Neural cell (in vitro differentiated cells): ENCODE results near the gene DMBT1. TPM values are rescaled to one million over a fixed set of nuclear protein-coding genes. Genes with fewer than 3 reads are reported as not detected.

Experiments
- H2AFZ ChIP-seq: fragments of 200-600, 300-800 bp; sonication (generic), shearing (Covaris generic); 2 replicates; pipeline ENCODE4 v1.6.0; 2014; ENCODE audit warnings: low read depth, mild to moderate bottlenecking, antibody characterized with exemption, low read length, moderate library complexity
- H3F3A ChIP-seq: fragments of 200-600 bp; shearing (Covaris generic); 2 replicates; pipeline ENCODE4 v1.6.1; 2016; ENCODE audit warnings: mild to moderate bottlenecking, moderate library complexity, mixed read lengths, antibody characterized with exemption, low read length; ENCODE audit not compliant: insufficient read depth, poor library complexity, severe bottlenecking
- H3K27ac ChIP-seq: fragments of 200-600, 300-800 bp; sonication (generic), shearing (Covaris generic); 2 replicates; pipeline ENCODE4 v1.5.1; 2014; ENCODE audit warnings: mild to moderate bottlenecking, low read length, moderate library complexity
- H3K27me3 ChIP-seq: fragments of 300-800, 200-600 bp; sonication (generic), shearing (Covaris generic); 2 replicates; pipeline ENCODE4 v1.6.0; 2014; ENCODE audit warnings: mild to moderate bottlenecking, low read depth, low read length, moderate library complexity; ENCODE audit not compliant: insufficient read depth
- H3K36me3 ChIP-seq: fragments of 300-800, 200-600 bp; sonication (generic), shearing (Covaris generic); 2 replicates; pipeline ENCODE4 v1.5.1; 2014; ENCODE audit warnings: mild to moderate bottlenecking, antibody characterized with exemption, low read length, moderate library complexity; ENCODE audit not compliant: insufficient read depth
- H3K4me2 ChIP-seq: fragments of 300-800, 200-600 bp; sonication (generic), shearing (Covaris generic); 2 replicates; pipeline ENCODE4 v1.6.0; 2014; ENCODE audit warnings: mild to moderate bottlenecking, low read length
- H3K4me3 ChIP-seq: fragments of 300-800, 200-600 bp; sonication (generic), shearing (Covaris generic); 2 replicates; pipeline ENCODE4 v1.5.1; 2014; ENCODE audit warnings: mild to moderate bottlenecking, low read length, moderate library complexity
- H3K79me2 ChIP-seq: fragments of 200-600 bp; shearing (Covaris generic); replicated peaks from 2 replicates; pipeline ENCODE4 v1.6.0; 2014; ENCODE audit warnings: mild to moderate bottlenecking, low read length, moderate library complexity; ENCODE audit not compliant: insufficient read depth
- H3K9ac ChIP-seq: fragments of 300-800, 200-600 bp; sonication (generic), shearing (Covaris generic); 2 replicates; pipeline ENCODE4 v1.6.1; 2016; ENCODE audit warnings: mild to moderate bottlenecking, low read length, mixed read lengths
- H3K9me2 ChIP-seq: fragments of 200-600 bp; shearing (Covaris generic); 2 replicates; pipeline ENCODE4 v1.6.1; 2016; ENCODE audit warnings: mild to moderate bottlenecking, low read length, mixed read lengths; ENCODE audit not compliant: insufficient read depth
- H3K9me3 ChIP-seq: fragments of 200-600, 300-800 bp; sonication (generic), shearing (Covaris generic); 2 replicates; pipeline ENCODE4 v1.6.1; 2016; ENCODE audit warnings: mild to moderate bottlenecking, mixed run types, low read length, moderate library complexity, mixed read lengths
- H4K20me1 ChIP-seq: fragments of 200-600 bp; shearing (Covaris generic); 2 replicates; pipeline ENCODE4 v1.6.1; 2016; ENCODE audit warnings: mild to moderate bottlenecking, mixed run types; ENCODE audit not compliant: insufficient read depth
- EP300 ChIP-seq: fragments of 450-650 bp; conservative IDR thresholded peaks from 2 replicates; pipeline ENCODE4 v1.6.1; 2014; ENCODE audit warnings: antibody characterized with exemption, mild to moderate bottlenecking, moderate library complexity; ENCODE audit not compliant: poor library complexity, severe bottlenecking
- EZH2 ChIP-seq: fragments of 200-600, 300-800 bp; shearing (Covaris generic), sonication (generic); IDR thresholded peaks from 2 replicates; pipeline ENCODE4 v1.6.1; 2014; ENCODE audit warnings: antibody characterized with exemption, low read length, borderline replicate concordance, mild to moderate bottlenecking; ENCODE audit not compliant: insufficient read depth, poor library complexity, severe bottlenecking
- MXI1 ChIP-seq: fragments of 450-650 bp; conservative IDR thresholded peaks from 2 replicates; pipeline ENCODE4 v1.6.1; 2014; ENCODE audit warnings: antibody characterized with exemption, mild to moderate bottlenecking; ENCODE audit not compliant: poor library complexity, severe bottlenecking
- POLR2AphosphoS5 ChIP-seq: IDR thresholded peaks from 2 replicates; pipeline ENCODE4 v1.6.1; 2012
- RAD21 ChIP-seq: fragments of 450-650 bp; conservative IDR thresholded peaks from 2 replicates; pipeline ENCODE4 v1.6.1; 2014; ENCODE audit warnings: antibody characterized with exemption, mild to moderate bottlenecking, moderate library complexity
- REST ChIP-seq: IDR thresholded peaks from 2 replicates; pipeline ENCODE4 v1.6.1; 2012; ENCODE audit warnings: borderline replicate concordance
- SMC3 ChIP-seq: fragments of 450-650 bp; conservative IDR thresholded peaks from 2 replicates; pipeline ENCODE4 v1.6.1; 2014; ENCODE audit warnings: antibody characterized with exemption, mild to moderate bottlenecking, moderate library complexity; ENCODE audit not compliant: poor library complexity
- TAF1 ChIP-seq: IDR thresholded peaks from 2 replicates; pipeline ENCODE4 v1.6.1; 2012; ENCODE audit warnings: low read depth
- polyA plus RNA-seq: library from polyadenylated mRNA; depleted of rRNA; stranded (reverse); fragments of >200 nt; gene quantifications from 2 replicates; pipeline ENCODE4 v1.2.3, GENCODE V29; 2014
- TF ChIP-seq, protein P1 (sequence below): fragments of 450-650 bp; IDR thresholded peaks from 2 replicates; pipeline ENCODE4 v1.5.1; 2014; ENCODE audit warnings: antibody characterized with exemption, mild to moderate bottlenecking, moderate library complexity; ENCODE audit not compliant: poor library complexity, severe bottlenecking

Gene DMBT1
- polyA plus RNA-seq, 1 donor from 2014 or later, result not detected

GRCh38 chr10:122554131-122555036 lies 6.2 kb upstream of the DMBT1 start:
- H2AFZ ChIP-seq, result no peak overlapping the region
- H3K36me3 ChIP-seq, result no peaks in the 10 kb centered on the region

GRCh38 chr10:122555442-122555841 lies 5.1 kb upstream of the DMBT1 start:
- Histone ChIP-seq H3K9me3 (no peaks in the 10 kb centered on the region), H3F3A (no peaks in the 10 kb centered on the region), H3K79me2 (no peaks in the 10 kb centered on the region), H3K4me3 (no peak overlapping the region), H3K4me2 (no peak overlapping the region), H2AFZ (no peak overlapping the region), H3K36me3 (no peaks in the 10 kb centered on the region), H3K27me3 (no peaks in the 10 kb centered on the region), H3K9me2 (no peaks in the 10 kb centered on the region), H3K27ac (no peak overlapping the region), H3K9ac (no peak overlapping the region), H4K20me1 (no peaks in the 10 kb centered on the region)
- TF ChIP-seq EZH2, result no peak
- TF ChIP-seq, protein P1, sequence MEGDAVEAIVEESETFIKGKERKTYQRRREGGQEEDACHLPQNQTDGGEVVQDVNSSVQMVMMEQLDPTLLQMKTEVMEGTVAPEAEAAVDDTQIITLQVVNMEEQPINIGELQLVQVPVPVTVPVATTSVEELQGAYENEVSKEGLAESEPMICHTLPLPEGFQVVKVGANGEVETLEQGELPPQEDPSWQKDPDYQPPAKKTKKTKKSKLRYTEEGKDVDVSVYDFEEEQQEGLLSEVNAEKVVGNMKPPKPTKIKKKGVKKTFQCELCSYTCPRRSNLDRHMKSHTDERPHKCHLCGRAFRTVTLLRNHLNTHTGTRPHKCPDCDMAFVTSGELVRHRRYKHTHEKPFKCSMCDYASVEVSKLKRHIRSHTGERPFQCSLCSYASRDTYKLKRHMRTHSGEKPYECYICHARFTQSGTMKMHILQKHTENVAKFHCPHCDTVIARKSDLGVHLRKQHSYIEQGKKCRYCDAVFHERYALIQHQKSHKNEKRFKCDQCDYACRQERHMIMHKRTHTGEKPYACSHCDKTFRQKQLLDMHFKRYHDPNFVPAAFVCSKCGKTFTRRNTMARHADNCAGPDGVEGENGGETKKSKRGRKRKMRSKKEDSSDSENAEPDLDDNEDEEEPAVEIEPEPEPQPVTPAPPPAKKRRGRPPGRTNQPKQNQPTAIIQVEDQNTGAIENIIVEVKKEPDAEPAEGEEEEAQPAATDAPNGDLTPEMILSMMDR, result no peak
- no peak for TF ChIP-seq MXI1
- TF ChIP-seq SMC3, result no peak
- no peak for TF ChIP-seq RAD21
- no peak for TF ChIP-seq EP300

More at GRCh38 chr10:122554131-122555036, 6.2 kb upstream of the DMBT1 start:
- Histone ChIP-seq H3K4me3 (no peak overlapping the region), H3K9me2 (no peaks in the 10 kb centered on the region), H4K20me1 (no peaks in the 10 kb centered on the region), H3K79me2 (no peaks in the 10 kb centered on the region), H3K27me3 (no peaks in the 10 kb centered on the region), H3F3A (no peaks in the 10 kb centered on the region), H3K9ac (no peak overlapping the region), H3K27ac (no peak overlapping the region), H3K9me3 (no peaks in the 10 kb centered on the region), H3K4me2 (no peak overlapping the region)
- TF ChIP-seq, protein P1, result no peak
- no peak for TF ChIP-seq POLR2AphosphoS5
- TF ChIP-seq EZH2, result no peak
- TF ChIP-seq EP300, result no peak
- no peak for TF ChIP-seq MXI1
- no peak for TF ChIP-seq TAF1
- TF ChIP-seq SMC3, result no peak
- no peak for TF ChIP-seq RAD21
- TF ChIP-seq REST, result no peak
